Astrocyte of the cerebellum (primary cell): Measurements from ENCODE around the gene CCDC107.
"Not testable (repeated sequence)": the region's sequence is repeated elsewhere in the genome, so short reads cannot be mapped to it uniquely, and the experiment has no call there.

Source experiments
- DNase-seq: peaks from one replicate; pipeline ENCODE4 v3.0.0-alpha.2; 2011; ENCODE audit warnings: low read depth
- H3K4me3 ChIP-seq: 2 replicates; pipeline ENCODE4 v1.5.1; 2011; ENCODE audit warnings: mild to moderate bottlenecking, low read depth, low read length, moderate library complexity
- in situ Hi-C: cut with HindIII; loops from 2 replicates; pipeline ENCODE4 v1.10.0; 2017; ENCODE audit warnings: low sequenced_read_pairs
- TF ChIP-seq, protein P1 (sequence below): IDR thresholded peaks from 2 replicates; pipeline ENCODE4 v1.5.1; 2012; ENCODE audit warnings: low read length, low read depth, moderate library complexity, mild to moderate bottlenecking; ENCODE audit errors: missing control alignments

Gene CCDC107, protein sequence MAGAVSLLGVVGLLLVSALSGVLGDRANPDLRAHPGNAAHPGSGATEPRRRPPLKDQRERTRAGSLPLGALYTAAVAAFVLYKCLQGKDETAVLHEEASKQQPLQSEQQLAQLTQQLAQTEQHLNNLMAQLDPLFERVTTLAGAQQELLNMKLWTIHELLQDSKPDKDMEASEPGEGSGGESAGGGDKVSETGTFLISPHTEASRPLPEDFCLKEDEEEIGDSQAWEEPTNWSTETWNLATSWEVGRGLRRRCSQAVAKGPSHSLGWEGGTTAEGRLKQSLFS

DNA sequence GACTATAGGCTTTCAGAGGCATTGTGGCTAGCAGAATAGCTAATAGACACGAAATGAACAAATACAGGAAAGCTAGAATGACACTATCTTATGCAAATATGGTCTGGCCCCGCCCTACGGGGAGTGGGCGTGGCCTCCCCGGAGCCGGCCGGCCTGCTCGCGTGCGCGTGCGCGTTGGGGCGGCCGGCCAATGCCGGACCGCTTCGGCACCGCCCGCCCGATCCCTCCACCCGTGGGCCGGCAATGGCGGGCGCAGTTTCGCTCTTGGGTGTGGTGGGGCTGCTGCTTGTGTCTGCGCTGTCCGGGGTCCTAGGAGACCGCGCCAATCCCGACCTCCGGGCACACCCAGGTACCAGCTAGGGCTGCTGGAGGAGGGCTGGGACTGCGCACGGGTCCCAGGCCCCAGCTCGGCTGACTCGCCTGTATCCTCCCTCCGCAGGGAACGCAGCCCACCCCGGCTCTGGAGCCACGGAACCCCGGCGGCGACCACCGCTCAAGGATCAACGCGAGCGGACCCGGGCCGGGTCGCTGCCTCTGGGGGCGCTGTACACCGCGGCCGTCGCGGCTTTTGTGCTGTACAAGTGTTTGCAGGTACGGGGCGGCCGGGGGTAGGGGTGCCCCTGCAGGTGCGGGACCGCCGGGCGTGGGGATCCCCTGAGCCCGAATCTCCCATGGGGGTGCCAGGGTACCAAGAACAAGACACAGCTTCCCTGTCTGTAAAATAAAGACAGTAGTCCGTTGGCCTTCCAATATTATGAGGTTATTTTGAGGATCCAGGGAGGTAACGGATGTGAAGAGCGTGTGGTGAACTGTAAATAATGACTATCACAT lies at the start of gene CCDC107:
Gene CCDC107, plus strand, starts transcription at position 156 of the 831 bp plus-strand sequence. Its CDS starts 88 bp downstream, at position 244.
- in situ Hi-C loops, result no loop called here
- peak within 1 kb of the TSS; percentile 76 for H3K4me3 ChIP-seq
- TF ChIP-seq, protein P1, sequence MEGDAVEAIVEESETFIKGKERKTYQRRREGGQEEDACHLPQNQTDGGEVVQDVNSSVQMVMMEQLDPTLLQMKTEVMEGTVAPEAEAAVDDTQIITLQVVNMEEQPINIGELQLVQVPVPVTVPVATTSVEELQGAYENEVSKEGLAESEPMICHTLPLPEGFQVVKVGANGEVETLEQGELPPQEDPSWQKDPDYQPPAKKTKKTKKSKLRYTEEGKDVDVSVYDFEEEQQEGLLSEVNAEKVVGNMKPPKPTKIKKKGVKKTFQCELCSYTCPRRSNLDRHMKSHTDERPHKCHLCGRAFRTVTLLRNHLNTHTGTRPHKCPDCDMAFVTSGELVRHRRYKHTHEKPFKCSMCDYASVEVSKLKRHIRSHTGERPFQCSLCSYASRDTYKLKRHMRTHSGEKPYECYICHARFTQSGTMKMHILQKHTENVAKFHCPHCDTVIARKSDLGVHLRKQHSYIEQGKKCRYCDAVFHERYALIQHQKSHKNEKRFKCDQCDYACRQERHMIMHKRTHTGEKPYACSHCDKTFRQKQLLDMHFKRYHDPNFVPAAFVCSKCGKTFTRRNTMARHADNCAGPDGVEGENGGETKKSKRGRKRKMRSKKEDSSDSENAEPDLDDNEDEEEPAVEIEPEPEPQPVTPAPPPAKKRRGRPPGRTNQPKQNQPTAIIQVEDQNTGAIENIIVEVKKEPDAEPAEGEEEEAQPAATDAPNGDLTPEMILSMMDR, result peak; percentile 55

GRCh38 chr9:35609001-35609819 lies 48.9 kb upstream of the CCDC107 start:
- no peak overlapping the region for H3K4me3 ChIP-seq
- TF ChIP-seq, protein P1, result no peak
- in situ Hi-C loops, result loop anchor here (10.0 kb wide), 1 partner anchor 66 kb away; the partner anchor contains the start of gene CA9
- DNase-seq, result no peak

More for the DNA sequence above, at the start of gene CCDC107:
- DNase-seq, result no peak

GRCh38 chr9:35609820-35610163 lies 48.3 kb upstream of the CCDC107 start:
- in situ Hi-C loops, result loop anchor here (10.0 kb wide), 1 partner anchor 65 kb away; the partner anchor contains the start of gene CA9
- TF ChIP-seq, protein P1, result no peak
- H3K4me3 ChIP-seq, result no peak overlapping the region
- no peak for DNase-seq

- DNase-seq, result no peak
- TF ChIP-seq, protein P1, result peak; percentile 76
- H3K4me3 ChIP-seq, result no peak overlapping the region
- in situ Hi-C loops, result no loop called here
Observed at GRCh38 chr9:35611230-35611797, 46.8 kb upstream of the CCDC107 start.

GRCh38 chr9:35612066-35612465 lies 46.0 kb upstream of the CCDC107 start:
- not testable (repeated sequence) for DNase-seq

GRCh38 chr9:35612843-35613242 lies 45.2 kb upstream of the CCDC107 start:
- TF ChIP-seq, protein P1, result no peak
- DNase-seq, result no peak
- in situ Hi-C loops, result no loop called here
- no peak overlapping the region for H3K4me3 ChIP-seq

More at GRCh38 chr9:35612066-35612465, 46.0 kb upstream of the CCDC107 start:
- in situ Hi-C loops, H3K4me3 ChIP-seq: not testable (repeated sequence)
